Measurements from ENCODE around the gene COPG1. TPM values are rescaled to one million over a fixed set of nuclear protein-coding genes. Genes with fewer than 3 reads are reported as not detected.

Gene COPG1
- total and polyA plus RNA-seq, 9 of the 15 experiments (the other 6 are each of a cell fraction or from before 2014, with no cell fraction given), result 40.3 to 105 (median 62.4) TPM

GRCh38 chr3:129304962-129305222 is 55.5 kb downstream of the COPG1 start:
- peaks cover 28% of the 10 kb centered on the region; the same call in 2 of the 3 replicates for H3K36me3 ChIP-seq (ENCODE audit: control insufficient read depth, insufficient read depth, low read length)
- H3K4me1 ChIP-seq (replicated peaks in 1 of 2; ENCODE audit: control insufficient read depth in 2 of 2, insufficient read depth in 2 of 2, low read length in 2 of 2), result peaks cover 11 to 13% of the 10 kb centered on the region in 2 experiments; a peak in 4 of 5 replicates
- FAIRE-seq (no peak), DNase-seq (ENCODE audit: extremely low read depth in 1 of 4, low spot score in 3 of 4) (no peak), ATAC-seq (peak; percentile 14; the same call in 2 of the 3 replicates)
- POLR2A ChIA-PET, result interaction anchor here (0.8 to 1.6 kb wide), 3 partner anchors 9 to 24 kb away, joined by 3 to 10 read pairs (median 4); a partner anchor contains a TSS
- 100% methylated on average over 1 of the region's 1 CpG for WGBS (ENCODE audit: insufficient coverage, low coverage, missing lambda C conversion rate)
- H3K9ac ChIP-seq (ENCODE audit: insufficient read depth in 1 of 2, low read depth in 2 of 2, low read length in 2 of 2), result peak overlapping the region in 1 of 2 experiments; percentile 85; a peak in 1 of 4 replicates
- no peaks in the 10 kb centered on the region for H4K20me1 ChIP-seq (replicated peaks; ENCODE audit: control insufficient read depth, insufficient read depth, low read length)
- H3K79me2 ChIP-seq (ENCODE audit: control insufficient read depth, insufficient read depth, low read length), result no peaks in the 10 kb centered on the region
- H2AFZ ChIP-seq (ENCODE audit: low read depth, low read length), result no peak overlapping the region
- BruUV-seq (replicated peaks), result TSS peak; percentile 66
- H3K9me3 ChIP-seq (replicated peaks; ENCODE audit: control insufficient read depth, insufficient read depth, low read depth, low read length), result no peaks in the 10 kb centered on the region
- no peak overlapping the region for H3K4me2 ChIP-seq (ENCODE audit: insufficient read depth, low read length)
- CTCF ChIA-PET (ENCODE audit: low intra/inter-chr PET ratio), result no interaction called here
- TF ChIP-seq ZBTB2 (IDR thresholded peaks at IDR 0.05), result no peak
- TF ChIP-seq ZNF23 (CRISPR knock-in tag; IDR thresholded peaks at IDR 0.05), result no peak
- TF ChIP-seq HDAC6 (IDR thresholded peaks at IDR 0.05; ENCODE audit: low read depth, low read length), result no peak
- no peak for TF ChIP-seq MCM5 (IDR thresholded peaks at IDR 0.05; ENCODE audit: low read depth)
- no peak for TF ChIP-seq BACH1 (tag; IDR thresholded peaks at IDR 0.05)
- TF ChIP-seq MED1 (CRISPR knock-in tag; IDR thresholded peaks at IDR 0.05; ENCODE audit: borderline replicate concordance), result no peak
- TF ChIP-seq ZNF184 (CRISPR knock-in tag; IDR thresholded peaks at IDR 0.05), result no peak
- TF ChIP-seq STAT5B (CRISPR knock-in tag; IDR thresholded peaks at IDR 0.05), result no peak
- no peaks in the 10 kb centered on the region for H3K9me1 ChIP-seq (ENCODE audit: control insufficient read depth, insufficient read depth, low read length)
- H3K4me3 ChIP-seq, result no peak overlapping the region
- intact Hi-C loops (cut with micrococcal nuclease) (no loop called here), in situ Hi-C loops (cut with MboI) (no loop called here)
- H3K27ac ChIP-seq (ENCODE audit: extremely low read depth, low read depth, low read length), result peak overlapping the region; percentile 21; the same call in 1 of the 3 replicates
- no peaks in the 10 kb centered on the region for H3K27me3 ChIP-seq (ENCODE audit: control insufficient read depth in 2 of 2, insufficient read depth in 2 of 2, low read length in 2 of 2)

All from K562 (cell line).